ENCODE results near the gene LINGO3. TPM values are rescaled to one million over a fixed set of nuclear protein-coding genes. Genes with fewer than 3 reads are reported as not detected.

Gene LINGO3
- total RNA-seq, 1 donor from 2014 or later, result not detected

DNA sequence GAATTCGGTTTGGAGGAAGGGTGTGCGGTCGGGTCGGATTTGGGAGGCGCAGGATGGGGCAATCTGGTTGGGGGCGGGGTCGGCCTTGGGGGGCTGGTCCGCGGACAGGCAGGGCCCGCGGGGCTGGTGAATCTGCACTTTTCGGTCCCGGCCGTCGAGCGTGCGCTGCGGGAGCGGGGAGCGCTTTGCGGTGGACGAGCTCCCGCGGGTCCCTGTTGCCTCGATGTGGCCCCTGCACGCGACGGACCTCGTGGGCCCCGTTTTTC, 37.9 kb downstream of the LINGO3 start:
- H3K9me3 Mint-ChIP-seq (ENCODE audit: low read depth), result no peaks in the 10 kb centered on the region
- no peak for TF ChIP-seq CTCF (IDR thresholded peaks at IDR 0.05)
- DNase-seq (ENCODE audit: low spot score), result no peak
- H3K4me3 Mint-ChIP-seq (ENCODE audit: unreplicated experiment), result peak overlapping the region; percentile 90
- no peaks in the 10 kb centered on the region for H3K27me3 Mint-ChIP-seq (ENCODE audit: low read depth)
- H3K36me3 Mint-ChIP-seq (ENCODE audit: low read depth), result peaks cover 11% of the 10 kb centered on the region
- peaks cover 44% of the 10 kb centered on the region for H3K4me1 Mint-ChIP-seq (ENCODE audit: low read depth)
- peak overlapping the region; percentile 93 for H3K27ac Mint-ChIP-seq (ENCODE audit: unreplicated experiment)

DNA sequence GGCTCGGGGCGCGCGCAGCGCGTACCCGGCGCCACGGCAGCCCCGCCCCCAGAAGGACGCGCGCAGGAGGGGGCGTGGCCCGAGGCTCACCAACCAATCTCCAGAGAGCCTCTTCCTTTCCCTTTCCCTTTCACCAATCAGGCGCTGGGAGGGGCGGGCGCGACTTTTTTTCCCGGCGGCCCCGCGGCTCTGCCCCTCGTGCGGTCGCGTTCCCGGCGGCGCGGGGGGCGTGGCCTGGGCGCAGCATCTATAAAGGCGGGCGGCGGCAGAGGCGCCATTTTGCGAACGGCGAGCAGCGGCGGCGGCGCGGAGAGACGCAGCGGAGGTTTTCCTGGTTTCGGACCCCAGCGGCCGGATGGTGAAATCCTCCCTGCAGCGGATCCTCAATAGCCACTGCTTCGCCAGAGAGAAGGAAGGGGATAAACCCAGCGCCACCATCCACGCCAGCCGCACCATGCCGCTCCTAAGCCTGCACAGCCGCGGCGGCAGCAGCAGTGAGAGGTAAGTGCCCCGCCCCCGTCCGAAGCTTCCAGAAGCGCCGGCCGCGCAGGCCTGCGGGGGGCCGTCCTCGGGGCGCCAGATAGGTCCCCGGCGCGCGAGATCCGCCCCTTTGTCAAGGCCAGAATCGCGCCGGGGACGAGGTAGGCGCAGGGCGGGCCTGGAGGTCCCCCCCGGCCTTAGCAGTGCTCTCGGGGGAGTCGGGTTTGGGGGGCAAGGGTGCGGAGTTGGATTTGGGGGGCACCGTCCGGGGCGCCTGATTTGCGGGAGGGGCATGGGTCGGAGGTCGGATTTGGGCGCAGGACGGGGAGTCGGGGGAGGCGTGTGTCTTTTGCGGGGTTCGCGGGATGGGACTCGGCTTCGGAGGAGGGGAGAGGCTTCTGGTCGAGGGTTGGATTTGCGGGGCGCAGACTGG, 38.5 kb downstream of the LINGO3 start:
- Mint-ChIP-seq H3K36me3 (ENCODE audit: low read depth) (peaks cover 11% of the 10 kb centered on the region), H3K27ac (ENCODE audit: unreplicated experiment) (peak overlapping the region; percentile 93), H3K9me3 (ENCODE audit: low read depth) (no peaks in the 10 kb centered on the region), H3K27me3 (ENCODE audit: low read depth) (no peaks in the 10 kb centered on the region), H3K4me3 (ENCODE audit: unreplicated experiment) (peak overlapping the region; percentile 90), H3K4me1 (ENCODE audit: low read depth) (peaks cover 40% of the 10 kb centered on the region)
- peak; percentile 41 for TF ChIP-seq CTCF (IDR thresholded peaks at IDR 0.05)
- DNase-seq (ENCODE audit: low spot score), result peak; percentile 98

GRCh38 chr19:2268861-2269243, 39.1 kb downstream of the LINGO3 start:
- Mint-ChIP-seq H3K27me3 (ENCODE audit: low read depth) (no peaks in the 10 kb centered on the region), H3K36me3 (ENCODE audit: low read depth) (peaks cover 10% of the 10 kb centered on the region), H3K9me3 (ENCODE audit: low read depth) (no peaks in the 10 kb centered on the region), H3K4me3 (ENCODE audit: unreplicated experiment) (peak overlapping the region; percentile 90), H3K27ac (ENCODE audit: unreplicated experiment) (no peak overlapping the region), H3K4me1 (ENCODE audit: low read depth) (peaks cover 34% of the 10 kb centered on the region)
- DNase-seq (ENCODE audit: low spot score), result no peak
- TF ChIP-seq CTCF (IDR thresholded peaks at IDR 0.05), result no peak

DNA sequence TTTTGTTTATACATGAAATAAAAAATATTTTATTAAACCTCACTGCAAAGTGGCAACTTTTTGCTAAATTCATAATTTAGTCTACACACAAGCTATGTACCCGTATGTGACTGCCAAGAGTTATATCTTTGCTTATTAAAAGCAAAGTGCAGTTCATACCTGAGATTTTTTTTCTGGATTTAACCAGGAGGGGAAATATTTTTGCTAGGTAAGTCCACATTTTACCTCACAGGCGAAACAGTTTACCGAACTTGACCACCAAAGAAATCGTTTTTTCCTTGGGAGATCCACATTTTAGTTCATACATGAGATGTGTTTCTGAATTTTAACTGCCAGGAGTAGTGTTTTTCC, 39.5 kb downstream of the LINGO3 start:
- no peak for TF ChIP-seq CTCF (IDR thresholded peaks at IDR 0.05)
- Mint-ChIP-seq H3K4me3 (ENCODE audit: unreplicated experiment) (peak overlapping the region; percentile 90), H3K9me3 (ENCODE audit: low read depth) (no peaks in the 10 kb centered on the region), H3K36me3 (ENCODE audit: low read depth) (peaks cover 8% of the 10 kb centered on the region), H3K4me1 (ENCODE audit: low read depth) (peaks cover 30% of the 10 kb centered on the region), H3K27me3 (ENCODE audit: low read depth) (no peaks in the 10 kb centered on the region), H3K27ac (ENCODE audit: unreplicated experiment) (no peak overlapping the region)
- no peak for DNase-seq (ENCODE audit: low spot score)

GRCh38 chr19:2266183-2266993, 41.6 kb downstream of the LINGO3 start:
- no peak for TF ChIP-seq CTCF (IDR thresholded peaks at IDR 0.05)
- no peaks in the 10 kb centered on the region for H3K27me3 Mint-ChIP-seq (ENCODE audit: low read depth)
- DNase-seq (ENCODE audit: low spot score), result peak; percentile 90
- H3K27ac Mint-ChIP-seq (ENCODE audit: unreplicated experiment), result peak overlapping the region; percentile 1
- H3K9me3 Mint-ChIP-seq (ENCODE audit: low read depth), result no peaks in the 10 kb centered on the region
- H3K4me3 Mint-ChIP-seq (ENCODE audit: unreplicated experiment), result no peak overlapping the region
- peaks cover 13% of the 10 kb centered on the region for H3K4me1 Mint-ChIP-seq (ENCODE audit: low read depth)
- peaks cover under 1% of the 10 kb centered on the region for H3K36me3 Mint-ChIP-seq (ENCODE audit: low read depth)

All from chondrocyte (in vitro differentiated cells).